ENCODE data around the gene HNRNPUL2.

The HNRNPUL2 gene

GRCh38 chr11:62664405-62665074 lies 62.7 kb downstream of the HNRNPUL2 start:
- Histone ChIP-seq H3K9ac (ENCODE audit: low read length) (peak overlapping the region; percentile 83), H3K79me2 (ENCODE audit: low read length) (peaks cover 36% of the 10 kb centered on the region), H3K27me3 (replicated peaks; ENCODE audit: insufficient read depth, low read length) (no peaks in the 10 kb centered on the region), H3K36me3 (replicated peaks; ENCODE audit: insufficient read depth, low read length) (no peaks in the 10 kb centered on the region; the same call in 1 of the 2 replicates), H3K4me2 (ENCODE audit: low read depth, low read length) (peak overlapping the region; percentile 70; the same call in 1 of the 2 replicates), H3F3A (ENCODE audit: insufficient read depth, low read length) (peaks cover 36% of the 10 kb centered on the region), H3K9me3 (replicated peaks; ENCODE audit: insufficient read depth, low read length) (no peaks in the 10 kb centered on the region), H4K20me1 (ENCODE audit: insufficient read depth, low read length) (no peaks in the 10 kb centered on the region), H3K4me3 (ENCODE audit: low read length) (peak overlapping the region; percentile 97), H3K9me2 (replicated peaks; ENCODE audit: insufficient read depth, low read length) (no peaks in the 10 kb centered on the region), H2AFZ (ENCODE audit: low read length) (peak overlapping the region; percentile 98), H3K27ac (ENCODE audit: low read length) (peak overlapping the region; percentile 67; the same call in 1 of the 2 replicates), H3K4me1 (ENCODE audit: low read length) (peaks cover 5% of the 10 kb centered on the region; the same call in 1 of the 2 replicates)
- peak; percentile 69 for DNase-seq
- no peak for TF ChIP-seq EZH2 (optimal IDR thresholded peaks at IDR 0.05; ENCODE audit: low read depth, low read length)
- TF ChIP-seq EZH2phosphoT487 (IDR thresholded peaks at IDR 0.05; ENCODE audit: low read length) = no peak
- no peak for TF ChIP-seq CTCF (IDR thresholded peaks at IDR 0.05; ENCODE audit: low read length)
